Amniotic stem cell (primary cell): Measurements from ENCODE around the gene INSL3.
"Not testable (repeated sequence)": the region's sequence is repeated elsewhere in the genome, so short reads cannot be mapped to it uniquely, and the experiment has no call there.

ENCODE experiments used
- DNase-seq: peaks from one replicate; lab custom pipeline; 2025; lab: John Stamatoyannopoulos, UW

The INSL3 gene

GRCh38 chr19:17783721-17784120 lies 37.6 kb downstream of the INSL3 start:
- DNase-seq: not testable (repeated sequence)

- DNase-seq: no peak
These were observed 40.5 kb downstream of the INSL3 start for GRCh38 chr19:17780781-17781180.

GRCh38 chr19:17778968-17779929 lies 42.1 kb downstream of the INSL3 start:
- DNase-seq: no peak

GRCh38 chr19:17778251-17778967 lies 42.9 kb downstream of the INSL3 start:
- no peak for DNase-seq

- DNase-seq: not testable (repeated sequence)
These were observed 43.5 kb downstream of the INSL3 start for GRCh38 chr19:17777840-17778239.

- no peak for DNase-seq
These were observed 45.1 kb downstream of the INSL3 start for GRCh38 chr19:17775991-17776803.

- no peak for DNase-seq
These were observed 45.9 kb downstream of the INSL3 start for GRCh38 chr19:17775245-17775927.

- no peak for DNase-seq
These were observed 49.1 kb downstream of the INSL3 start for GRCh38 chr19:17772172-17772571.

- no peak for DNase-seq
These were observed 50.7 kb downstream of the INSL3 start for GRCh38 chr19:17770613-17771012.

GRCh38 chr19:17767559-17767958 lies 53.8 kb downstream of the INSL3 start:
- DNase-seq: no peak

GRCh38 chr19:17766543-17767131 lies 54.7 kb downstream of the INSL3 start:
- no peak for DNase-seq
